ENCODE measurements around the gene MCRIP1.

GRCh38 chr17:81824595-81824994, 8.5 kb downstream of the MCRIP1 start:
- TF ChIP-seq, protein P1, sequence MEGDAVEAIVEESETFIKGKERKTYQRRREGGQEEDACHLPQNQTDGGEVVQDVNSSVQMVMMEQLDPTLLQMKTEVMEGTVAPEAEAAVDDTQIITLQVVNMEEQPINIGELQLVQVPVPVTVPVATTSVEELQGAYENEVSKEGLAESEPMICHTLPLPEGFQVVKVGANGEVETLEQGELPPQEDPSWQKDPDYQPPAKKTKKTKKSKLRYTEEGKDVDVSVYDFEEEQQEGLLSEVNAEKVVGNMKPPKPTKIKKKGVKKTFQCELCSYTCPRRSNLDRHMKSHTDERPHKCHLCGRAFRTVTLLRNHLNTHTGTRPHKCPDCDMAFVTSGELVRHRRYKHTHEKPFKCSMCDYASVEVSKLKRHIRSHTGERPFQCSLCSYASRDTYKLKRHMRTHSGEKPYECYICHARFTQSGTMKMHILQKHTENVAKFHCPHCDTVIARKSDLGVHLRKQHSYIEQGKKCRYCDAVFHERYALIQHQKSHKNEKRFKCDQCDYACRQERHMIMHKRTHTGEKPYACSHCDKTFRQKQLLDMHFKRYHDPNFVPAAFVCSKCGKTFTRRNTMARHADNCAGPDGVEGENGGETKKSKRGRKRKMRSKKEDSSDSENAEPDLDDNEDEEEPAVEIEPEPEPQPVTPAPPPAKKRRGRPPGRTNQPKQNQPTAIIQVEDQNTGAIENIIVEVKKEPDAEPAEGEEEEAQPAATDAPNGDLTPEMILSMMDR (conservative IDR thresholded peaks at IDR 0.05 in 1 of 2, IDR thresholded peaks at IDR 0.05 in 1 of 2; ENCODE audit: extremely low read depth in 1 of 2, insufficient read depth in 1 of 2, low read depth in 1 of 2, low read length in 2 of 2), result no peak
- no peak for TF ChIP-seq EZH2 (IDR thresholded peaks at IDR 0.05; ENCODE audit: borderline replicate concordance, low read length)

Measured in mammary epithelial cell (primary cell).